Keratinocyte (primary cell): ENCODE measurements around the gene B4GALT4. TPM values are rescaled to one million over a fixed set of nuclear protein-coding genes. Genes with fewer than 3 reads are reported as not detected.

Experiments
- DNase-seq: peaks from one replicate; pipeline ENCODE4 v3.0.0-alpha.2; 2011; ENCODE audit warnings: low read depth, missing footprints, low spot score
- FAIRE-seq: peaks from 2 replicates; lab custom pipeline; 2011; peaks lifted over from hg19 to GRCh38; lab: Jason Lieb, UNC
- H2AFZ ChIP-seq: 2 replicates; pipeline ENCODE4 v1.6.0; 2012; ENCODE audit warnings: low read length, control low read depth, inconsistent platforms; ENCODE audit not compliant: control insufficient read depth
- H3K27ac ChIP-seq: 2 replicates; pipeline ENCODE4 v1.5.1; 2011; ENCODE audit warnings: low read length; ENCODE audit not compliant: control insufficient read depth, insufficient read depth
- H3K27me3 ChIP-seq: 3 replicates; pipeline ENCODE4 v1.6.0; 2011; ENCODE audit warnings: low read length; ENCODE audit not compliant: control insufficient read depth, insufficient read depth; ENCODE audit errors: extremely low read depth
- H3K36me3 ChIP-seq, 2 experiments: 2 replicates in 1 of 2; 3 replicates in 1 of 2; pipeline ENCODE4 v1.5.1; 2011; ENCODE audit warnings: low read length in 2 of 2, mild to moderate bottlenecking in 1 of 2; ENCODE audit not compliant: control insufficient read depth in 2 of 2, insufficient read depth in 2 of 2; ENCODE audit errors: extremely low read depth in 1 of 2
- H3K4me1 ChIP-seq: 3 replicates; pipeline ENCODE4 v1.5.1; 2011; ENCODE audit warnings: low read length; ENCODE audit not compliant: control insufficient read depth, insufficient read depth; ENCODE audit errors: extremely low read depth
- H3K4me2 ChIP-seq: 3 replicates; pipeline ENCODE4 v1.6.0; 2011; ENCODE audit warnings: low read depth, low read length; ENCODE audit not compliant: control insufficient read depth, insufficient read depth; ENCODE audit errors: extremely low read depth
- H3K4me3 ChIP-seq, 3 experiments: fragments of 200-600 bp in 1 of 3; sonication (generic) in 1 of 3; 2 replicates in 2 of 3; 3 replicates in 1 of 3; pipeline ENCODE4 v1.5.1; 2011 to 2016; ENCODE audit warnings: low read length in 3 of 3, mild to moderate bottlenecking in 3 of 3, control low read depth in 2 of 3, inconsistent platforms in 1 of 3, low read depth in 1 of 3, mixed read lengths in 1 of 3, mixed run types in 1 of 3, moderate library complexity in 1 of 3; ENCODE audit not compliant: control insufficient read depth in 2 of 3, insufficient read depth in 2 of 3; ENCODE audit errors: extremely low read depth in 1 of 3
- H3K79me2 ChIP-seq: 2 replicates; pipeline ENCODE4 v1.6.0; 2012; ENCODE audit warnings: low read length; ENCODE audit not compliant: control insufficient read depth, insufficient read depth
- H3K9ac ChIP-seq: 3 replicates; pipeline ENCODE4 v1.6.0; 2011; ENCODE audit warnings: low read length; ENCODE audit not compliant: control insufficient read depth, insufficient read depth; ENCODE audit errors: extremely low read depth
- H3K9me1 ChIP-seq: 3 replicates; pipeline ENCODE4 v1.6.0; 2011; ENCODE audit warnings: low read length; ENCODE audit not compliant: control insufficient read depth, insufficient read depth; ENCODE audit errors: extremely low read depth
- H3K9me3 ChIP-seq: 2 replicates; pipeline ENCODE4 v1.5.1; 2012; ENCODE audit warnings: low read depth, low read length; ENCODE audit not compliant: control insufficient read depth
- H4K20me1 ChIP-seq: 3 replicates; pipeline ENCODE4 v1.6.0; 2011; ENCODE audit warnings: low read length; ENCODE audit not compliant: control insufficient read depth, insufficient read depth; ENCODE audit errors: extremely low read depth
- EZH2 ChIP-seq: IDR thresholded peaks from one replicate; pipeline ENCODE4 v1.6.1; 2012; ENCODE audit warnings: inconsistent platforms, mild to moderate bottlenecking, low read length, moderate library complexity
- dilution Hi-C: fragments of 300-500 bp; cut with MboI; formaldehyde crosslinking; loops from one replicate; pipeline ENCODE4 v1.7.0; 2020; ENCODE audit warnings: low sequenced_read_pairs; ENCODE audit not compliant: extremely low pct_ligation_motif_present
- polyA plus RNA-seq, 5 experiments: library from polyadenylated mRNA; depleted of rRNA in 3 of 5; stranded (reverse) in 3 of 5; stranded (forward) in 1 of 5; unstranded in 1 of 5; fragments of >200 nt; gene quantifications; 1 replicate in 1 of 5; 2 replicates in 3 of 5; 3 replicates in 1 of 5; pipeline versions ENCODE4 v1.2.1 to v1.2.3, GENCODE V29; 2011 to 2012; ENCODE audit warnings: missing spikeins in 2 of 5, low read depth in 1 of 5, low replicate concordance in 1 of 5
- TF ChIP-seq, protein P1 (sequence below), 3 experiments: IDR thresholded peaks in 1 of 3; conservative IDR thresholded peaks in 1 of 3; optimal IDR thresholded peaks in 1 of 3; 2 replicates in 2 of 3; 3 replicates in 1 of 3; pipeline versions ENCODE3 to v1.5.1; 2011; ENCODE audit warnings: low read length in 3 of 3, mild to moderate bottlenecking in 3 of 3, moderate library complexity in 2 of 3, control low read depth in 1 of 3, inconsistent platforms in 1 of 3; ENCODE audit not compliant: insufficient read depth in 2 of 3; ENCODE audit errors: extremely low read depth in 1 of 3

B4GALT4 gene
- polyA plus RNA-seq, 1 donor (not counting 4 experiments of a cell fraction or from before 2014, with no cell fraction given) = 43.3 TPM

- Histone ChIP-seq H3K9ac (peak overlapping the region; percentile 54), H3K27ac (no peak overlapping the region)
- no peak for FAIRE-seq
Measured at GRCh38 chr3:119238363-119238762, 2.3 kb downstream of the B4GALT4 start.

DNA sequence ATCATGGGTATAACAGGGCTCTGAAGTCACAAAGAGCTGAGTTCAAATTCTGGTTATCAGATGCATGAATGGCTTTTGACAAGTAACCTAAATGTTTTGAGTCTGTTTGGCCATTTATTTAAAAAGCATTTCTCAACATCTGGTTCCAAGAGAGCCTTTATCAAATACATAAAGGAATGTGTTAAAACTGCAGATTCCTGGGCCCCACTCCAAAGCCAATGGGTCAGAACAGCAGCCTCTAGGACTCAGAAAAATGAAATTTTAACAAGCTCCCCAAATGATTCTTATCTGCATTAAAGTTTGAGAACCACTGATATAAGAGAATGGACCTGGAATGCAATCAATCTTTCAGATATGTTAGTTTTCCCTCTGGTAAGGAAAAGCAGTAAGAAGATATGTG is 3.4 kb downstream of the B4GALT4 start:
- Histone ChIP-seq H3K27ac (no peak overlapping the region), H3K9me1 (no peaks in the 10 kb centered on the region), H3K79me2 (peaks cover 43% of the 10 kb centered on the region), H4K20me1 (no peaks in the 10 kb centered on the region), H3K4me2 (no peak overlapping the region), H3K4me3 (no peak overlapping the region), H3K9ac (no peak overlapping the region), H3K9me3 (no peaks in the 10 kb centered on the region), H3K27me3 (no peaks in the 10 kb centered on the region), H2AFZ (no peak overlapping the region), H3K36me3 (peaks cover 0 to 6% of the 10 kb centered on the region in 2 experiments), H3K4me1 (peaks cover 27% of the 10 kb centered on the region)
- TF ChIP-seq EZH2 = no peak
- TF ChIP-seq, protein P1, sequence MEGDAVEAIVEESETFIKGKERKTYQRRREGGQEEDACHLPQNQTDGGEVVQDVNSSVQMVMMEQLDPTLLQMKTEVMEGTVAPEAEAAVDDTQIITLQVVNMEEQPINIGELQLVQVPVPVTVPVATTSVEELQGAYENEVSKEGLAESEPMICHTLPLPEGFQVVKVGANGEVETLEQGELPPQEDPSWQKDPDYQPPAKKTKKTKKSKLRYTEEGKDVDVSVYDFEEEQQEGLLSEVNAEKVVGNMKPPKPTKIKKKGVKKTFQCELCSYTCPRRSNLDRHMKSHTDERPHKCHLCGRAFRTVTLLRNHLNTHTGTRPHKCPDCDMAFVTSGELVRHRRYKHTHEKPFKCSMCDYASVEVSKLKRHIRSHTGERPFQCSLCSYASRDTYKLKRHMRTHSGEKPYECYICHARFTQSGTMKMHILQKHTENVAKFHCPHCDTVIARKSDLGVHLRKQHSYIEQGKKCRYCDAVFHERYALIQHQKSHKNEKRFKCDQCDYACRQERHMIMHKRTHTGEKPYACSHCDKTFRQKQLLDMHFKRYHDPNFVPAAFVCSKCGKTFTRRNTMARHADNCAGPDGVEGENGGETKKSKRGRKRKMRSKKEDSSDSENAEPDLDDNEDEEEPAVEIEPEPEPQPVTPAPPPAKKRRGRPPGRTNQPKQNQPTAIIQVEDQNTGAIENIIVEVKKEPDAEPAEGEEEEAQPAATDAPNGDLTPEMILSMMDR (optimal IDR thresholded peaks at IDR 0.05 in 1 of 3, IDR thresholded peaks at IDR 0.05 in 1 of 3, conservative IDR thresholded peaks at IDR 0.05 in 1 of 3; ENCODE audit: extremely low read depth in 1 of 3, insufficient read depth in 2 of 3, low read length in 3 of 3) = no peak
- DNase-seq (no peak), FAIRE-seq (no peak)
- dilution Hi-C loops = no loop called here

More at GRCh38 chr3:119238363-119238762, 2.3 kb downstream of the B4GALT4 start:
- Histone ChIP-seq H3K27me3 (no peaks in the 10 kb centered on the region), H3K9me1 (no peaks in the 10 kb centered on the region), H2AFZ (no peak overlapping the region), H3K4me1 (peaks cover 27% of the 10 kb centered on the region), H4K20me1 (no peaks in the 10 kb centered on the region), H3K36me3 (peaks cover 0 to 4% of the 10 kb centered on the region in 2 experiments), H3K9me3 (no peaks in the 10 kb centered on the region), H3K79me2 (peaks cover 39% of the 10 kb centered on the region), H3K4me3 (peak overlapping the region; percentile 55 to 77 (median 70)), H3K4me2 (peak overlapping the region; percentile 93)
- TF ChIP-seq, protein P1 (optimal IDR thresholded peaks at IDR 0.05 in 1 of 3, IDR thresholded peaks at IDR 0.05 in 1 of 3, conservative IDR thresholded peaks at IDR 0.05 in 1 of 3; ENCODE audit: extremely low read depth in 1 of 3, insufficient read depth in 2 of 3, low read length in 3 of 3) = no peak
- no peak for TF ChIP-seq EZH2
- dilution Hi-C loops = no loop called here
- no peak for DNase-seq
